HepG2 (cell line): ENCODE results near the gene EFCAB8. TPM values are rescaled to one million over a fixed set of nuclear protein-coding genes. Genes with fewer than 3 reads are reported as not detected.

ENCODE experiments used
- ATF2 ChIP-seq: sonication (generic); formaldehyde crosslinking; IDR thresholded peaks from 2 replicates; pipeline ENCODE4 v1.4.0; 2020; ENCODE audit warnings: missing genetic modification reagents
- CHD4 ChIP-seq: fragments of 200-600 bp; sonication (generic); IDR thresholded peaks from 2 replicates; pipeline ENCODE4 v1.7.0; 2017; ENCODE audit warnings: mild to moderate bottlenecking, low read length, borderline replicate concordance
- DBP ChIP-seq: sonication (generic); formaldehyde crosslinking; IDR thresholded peaks from 2 replicates; pipeline ENCODE4 v1.4.0; 2020; ENCODE audit warnings: missing genetic modification reagents; ENCODE audit errors: not compliant biosample characterization
- DZIP1 ChIP-seq: sonication (generic); formaldehyde crosslinking; IDR thresholded peaks from 2 replicates; pipeline ENCODE4 v1.5.0; 2020; ENCODE audit warnings: mild to moderate bottlenecking, missing genetic modification reagents
- E2F2 ChIP-seq: sonication (generic); formaldehyde crosslinking; IDR thresholded peaks from 2 replicates; pipeline ENCODE4 v1.4.0; 2020; ENCODE audit warnings: missing genetic modification reagents, borderline replicate concordance
- TCF12 ChIP-seq, 2 experiments: fragments of 450-650 bp in 1 of 2; sonication (generic) in 1 of 2; formaldehyde crosslinking in 1 of 2; IDR thresholded peaks; 2 replicates each; pipeline versions ENCODE4 v1.6.1 to v1.8.0; 2017 to 2022; ENCODE audit warnings: antibody characterized with exemption in 1 of 2, mild to moderate bottlenecking in 1 of 2, missing genetic modification reagents in 1 of 2, moderate library complexity in 1 of 2
- TEF ChIP-seq: sonication (generic); formaldehyde crosslinking; IDR thresholded peaks from 2 replicates; pipeline ENCODE4 v1.5.0; 2020; ENCODE audit warnings: missing genetic modification reagents
- TGIF2 ChIP-seq: IDR thresholded peaks from 2 replicates; pipeline ENCODE4 v1.6.1; 2016; ENCODE audit warnings: control low read depth, missing compliant biosample characterization
- ZBTB1 ChIP-seq: sonication (generic); formaldehyde crosslinking; IDR thresholded peaks from 2 replicates; pipeline ENCODE4 v1.4.0; 2020; ENCODE audit warnings: missing genetic modification reagents, borderline replicate concordance
- ZNF253 ChIP-seq: sonication (generic); formaldehyde crosslinking; IDR thresholded peaks from 2 replicates; pipeline ENCODE4 v1.8.0; 2022; ENCODE audit warnings: mild to moderate bottlenecking, missing genetic modification reagents, borderline replicate concordance
- ZNF619 ChIP-seq: sonication (generic); formaldehyde crosslinking; IDR thresholded peaks from 2 replicates; pipeline ENCODE4 v1.4.0; 2020; ENCODE audit warnings: mild to moderate bottlenecking, missing genetic modification reagents
- polyA plus RNA-seq, 8 experiments: library from polyadenylated mRNA; depleted of rRNA in 3 of 8; stranded (reverse) in 7 of 8; unstranded in 1 of 8; fragments of >200 nt; fragmentation: Illumina TruSeq in 4 of 8; extraction: Trizol in 4 of 8; gene quantifications; 2 replicates each; pipeline versions ENCODE4 v1.2.1 to v1.2.3, GENCODE V29; 2011 to 2016; ENCODE audit warnings: low read depth in 4 of 8, missing spikeins in 1 of 8, mixed read lengths in 1 of 8; ENCODE audit not compliant: insufficient read depth in 1 of 8
- total RNA-seq, 5 experiments: library from RNA; depleted of rRNA; stranded (reverse); fragments of >200 nt; fragmentation: Illumina TruSeq; extraction: Trizol; gene quantifications; 2 replicates each; pipeline ENCODE4 v1.2.3, GENCODE V29; 2016; ENCODE audit warnings: low read depth in 1 of 5
- TF ChIP-seq, protein P1 (sequence below), 2 experiments: IDR thresholded peaks; 2 replicates each; pipeline ENCODE4 v1.6.1; 2011 to 2012; ENCODE audit warnings: low read length in 2 of 2, borderline replicate concordance in 1 of 2, low read depth in 1 of 2, mild to moderate bottlenecking in 1 of 2, moderate library complexity in 1 of 2
- TF ChIP-seq, protein P2 (sequence below): sonication (generic); formaldehyde crosslinking; IDR thresholded peaks from 2 replicates; pipeline ENCODE4 v1.4.0; 2020; ENCODE audit warnings: missing genetic modification reagents

EFCAB8 gene
- total and polyA plus RNA-seq, 2 of the 13 experiments (the other 11 are each of a cell fraction or from before 2014, with no cell fraction given) = 0.15 to 0.22 TPM

- TF ChIP-seq ZNF619 (CRISPR knock-in tag) = no peak; the same call in 1 of the 2 replicates
- TF ChIP-seq TEF (CRISPR knock-in tag) = 0 out of 2 replicates have a peak, but pooled peaks have one; percentile 41
- TF ChIP-seq, protein P1, sequence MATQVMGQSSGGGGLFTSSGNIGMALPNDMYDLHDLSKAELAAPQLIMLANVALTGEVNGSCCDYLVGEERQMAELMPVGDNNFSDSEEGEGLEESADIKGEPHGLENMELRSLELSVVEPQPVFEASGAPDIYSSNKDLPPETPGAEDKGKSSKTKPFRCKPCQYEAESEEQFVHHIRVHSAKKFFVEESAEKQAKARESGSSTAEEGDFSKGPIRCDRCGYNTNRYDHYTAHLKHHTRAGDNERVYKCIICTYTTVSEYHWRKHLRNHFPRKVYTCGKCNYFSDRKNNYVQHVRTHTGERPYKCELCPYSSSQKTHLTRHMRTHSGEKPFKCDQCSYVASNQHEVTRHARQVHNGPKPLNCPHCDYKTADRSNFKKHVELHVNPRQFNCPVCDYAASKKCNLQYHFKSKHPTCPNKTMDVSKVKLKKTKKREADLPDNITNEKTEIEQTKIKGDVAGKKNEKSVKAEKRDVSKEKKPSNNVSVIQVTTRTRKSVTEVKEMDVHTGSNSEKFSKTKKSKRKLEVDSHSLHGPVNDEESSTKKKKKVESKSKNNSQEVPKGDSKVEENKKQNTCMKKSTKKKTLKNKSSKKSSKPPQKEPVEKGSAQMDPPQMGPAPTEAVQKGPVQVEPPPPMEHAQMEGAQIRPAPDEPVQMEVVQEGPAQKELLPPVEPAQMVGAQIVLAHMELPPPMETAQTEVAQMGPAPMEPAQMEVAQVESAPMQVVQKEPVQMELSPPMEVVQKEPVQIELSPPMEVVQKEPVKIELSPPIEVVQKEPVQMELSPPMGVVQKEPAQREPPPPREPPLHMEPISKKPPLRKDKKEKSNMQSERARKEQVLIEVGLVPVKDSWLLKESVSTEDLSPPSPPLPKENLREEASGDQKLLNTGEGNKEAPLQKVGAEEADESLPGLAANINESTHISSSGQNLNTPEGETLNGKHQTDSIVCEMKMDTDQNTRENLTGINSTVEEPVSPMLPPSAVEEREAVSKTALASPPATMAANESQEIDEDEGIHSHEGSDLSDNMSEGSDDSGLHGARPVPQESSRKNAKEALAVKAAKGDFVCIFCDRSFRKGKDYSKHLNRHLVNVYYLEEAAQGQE (IDR thresholded peaks at IDR 0.05; ENCODE audit: borderline replicate concordance in 1 of 2, low read depth in 1 of 2, low read length in 2 of 2) = 0 out of 4 replicates have a peak, but pooled peaks of 1 of the 2 experiments have one; percentile 8
- no peak for TF ChIP-seq TGIF2 (CRISPR knock-in tag)
- TF ChIP-seq, protein P2, sequence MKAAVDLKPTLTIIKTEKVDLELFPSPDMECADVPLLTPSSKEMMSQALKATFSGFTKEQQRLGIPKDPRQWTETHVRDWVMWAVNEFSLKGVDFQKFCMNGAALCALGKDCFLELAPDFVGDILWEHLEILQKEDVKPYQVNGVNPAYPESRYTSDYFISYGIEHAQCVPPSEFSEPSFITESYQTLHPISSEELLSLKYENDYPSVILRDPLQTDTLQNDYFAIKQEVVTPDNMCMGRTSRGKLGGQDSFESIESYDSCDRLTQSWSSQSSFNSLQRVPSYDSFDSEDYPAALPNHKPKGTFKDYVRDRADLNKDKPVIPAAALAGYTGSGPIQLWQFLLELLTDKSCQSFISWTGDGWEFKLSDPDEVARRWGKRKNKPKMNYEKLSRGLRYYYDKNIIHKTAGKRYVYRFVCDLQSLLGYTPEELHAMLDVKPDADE (CRISPR knock-in tag) = peak; percentile 84; the same call in 1 of the 2 replicates
- peak; percentile 82; the same call in 1 of the 2 replicates for TF ChIP-seq E2F2
- no peak for TF ChIP-seq TCF12 (IDR thresholded peaks at IDR 0.05)
- TF ChIP-seq TCF12 (CRISPR knock-in tag; IDR thresholded peaks at IDR 0.05) = peak; percentile 22; the same call in 1 of the 2 replicates
- TF ChIP-seq ZNF253 (CRISPR knock-in tag) = peak; percentile 2; the same call in 1 of the 2 replicates
- TF ChIP-seq ATF2 (CRISPR knock-in tag) = 0 out of 2 replicates have a peak, but pooled peaks have one; percentile 17
- peak; percentile 95 for TF ChIP-seq DZIP1
- TF ChIP-seq DBP (CRISPR knock-in tag) = peak; percentile 71
- peak; percentile 67; the same call in 1 of the 2 replicates for TF ChIP-seq ZBTB1 (CRISPR knock-in tag)
- no peak for TF ChIP-seq CHD4
Measured at GRCh38 chr20:33008336-33009213, 149.9 kb downstream of the EFCAB8 start (continued).
